CMK (cell line): ENCODE measurements around the gene TBC1D9B.

Source experiments
- DNase-seq: peaks from one replicate; pipeline ENCODE4 v3.0.0-alpha.2; 2010; ENCODE audit warnings: low read depth

The TBC1D9B gene

GRCh38 chr5:179907556-179908324 is at the start of gene TBC1D9B:
TSS of gene TBC1D9B (minus strand) at chr5:179907897. CDS start at chr5:179907821, 76 bp downstream.
- DNase-seq, result no peak

- DNase-seq, result no peak
Measured at GRCh38 chr5:179955630-179956029, 47.9 kb upstream of the TBC1D9B start.

GRCh38 chr5:179955062-179955461 is 47.4 kb upstream of the TBC1D9B start:
- DNase-seq, result no peak

GRCh38 chr5:179954434-179954833 is 46.7 kb upstream of the TBC1D9B start:
- no peak for DNase-seq

GRCh38 chr5:179953987-179954386 is 46.3 kb upstream of the TBC1D9B start:
- no peak for DNase-seq

GRCh38 chr5:179936976-179937681 is 29.4 kb upstream of the TBC1D9B start:
- DNase-seq, result no peak

- no peak for DNase-seq
Measured at GRCh38 chr5:179930788-179931473, 23.2 kb upstream of the TBC1D9B start.

- no peak for DNase-seq
Measured at GRCh38 chr5:179927824-179928223, 20.1 kb upstream of the TBC1D9B start.

- DNase-seq, result no peak
Measured at GRCh38 chr5:179926657-179927056, 19.0 kb upstream of the TBC1D9B start.

GRCh38 chr5:179923436-179923835 is 15.7 kb upstream of the TBC1D9B start:
- DNase-seq, result no peak

GRCh38 chr5:179920175-179920574 is 12.5 kb upstream of the TBC1D9B start:
- no peak for DNase-seq

- no peak for DNase-seq
Measured at GRCh38 chr5:179919487-179920060, 11.9 kb upstream of the TBC1D9B start.

- DNase-seq, result no peak
Measured at GRCh38 chr5:179918742-179919486, 11.2 kb upstream of the TBC1D9B start.

GRCh38 chr5:179916523-179916922 is 8.8 kb upstream of the TBC1D9B start:
- DNase-seq, result no peak

- DNase-seq, result no peak
Measured at GRCh38 chr5:179915406-179915935, 7.8 kb upstream of the TBC1D9B start.

- DNase-seq, result no peak
Measured at GRCh38 chr5:179914032-179914755, 6.5 kb upstream of the TBC1D9B start.

GRCh38 chr5:179913461-179913860 is 5.8 kb upstream of the TBC1D9B start:
- no peak for DNase-seq

GRCh38 chr5:179912951-179913350 is 5.3 kb upstream of the TBC1D9B start:
- no peak for DNase-seq

- DNase-seq, result no peak
Measured at GRCh38 chr5:179912386-179912785, 4.7 kb upstream of the TBC1D9B start.

- DNase-seq, result no peak
Measured at GRCh38 chr5:179909224-179909623, 1.5 kb upstream of the TBC1D9B start.

GRCh38 chr5:179908528-179908927 is 831 bp upstream of the TBC1D9B start:
- DNase-seq, result no peak
